ENCODE data around the gene ASGR1. TPM values are rescaled to one million over a fixed set of nuclear protein-coding genes. Genes with fewer than 3 reads are reported as not detected.
A peak's percentile ranks its signal among the peaks of the same experiment; 100 is the strongest.

ASGR1 gene
- total RNA-seq: 0.79 TPM in 1 of 2 replicates, not detected in the other

GRCh38 chr17:7179317-7180254 is at the start of gene ASGR1:
TSS of gene ASGR1 (minus strand) at chr17:7179370. CDS start at chr17:7178563, 807 bp downstream.

GRCh38 chr17:7219812-7220592 is 40.8 kb upstream of the ASGR1 start, which contains the start of the genes ACADVL and DLG4:
TSS of gene ACADVL (plus strand) at chr17:7219938. CDS start at chr17:7219985, 47 bp downstream.
TSS of gene DLG4 (minus strand) at chr17:7219836.

Small RNAs within 50 kb of the gene (small RNA-seq; reads per million reads assigned to genes)
- gene AC120057.4 (not detected), gene MIR324 (206 reads per million, percentile 99 among the genes with 10 or more reads in this experiment)

Other genes with a start within 250 kb of the ASGR1 start
- gene ALOX12, start 183.3 kb downstream of the ASGR1 start, total RNA-seq: not detected in 2 replicates
- 25.9 and 47.6 TPM in 2 replicates for gene RNASEK, start 166.7 kb downstream of the ASGR1 start, total RNA-seq
- gene BCL6B, start 156.3 kb downstream of the ASGR1 start, total RNA-seq: under 0.01 TPM in 2 replicates
- gene SLC16A13, start 143.4 kb downstream of the ASGR1 start, total RNA-seq: 2.7 and 3.1 TPM in 2 replicates
- gene SLC16A11, start 135.3 kb downstream of the ASGR1 start, total RNA-seq: 0.22 and 5.5 TPM in 2 replicates
- gene CLEC10A, start 99.1 kb downstream of the ASGR1 start, total RNA-seq: not detected in 2 replicates
- gene ASGR2, start 64.5 kb downstream of the ASGR1 start, total RNA-seq: not detected in 2 replicates
- gene DLG4, start 40.5 kb upstream of the ASGR1 start, total RNA-seq: 2.5 and 11.8 TPM in 2 replicates
- 304 and 499 TPM in 2 replicates for gene ACADVL, start 40.6 kb upstream of the ASGR1 start, total RNA-seq
- gene DVL2, start 55.1 kb upstream of the ASGR1 start, total RNA-seq: 82.5 and 91.1 TPM in 2 replicates
- 43.6 and 47.1 TPM in 2 replicates for gene PHF23, start 60.1 kb upstream of the ASGR1 start, total RNA-seq
- gene GABARAP, start 63.1 kb upstream of the ASGR1 start, total RNA-seq: 155 and 349 TPM in 2 replicates
- gene CTDNEP1, start 72.4 kb upstream of the ASGR1 start, total RNA-seq: 28.7 and 34.3 TPM in 2 replicates
- gene ELP5, start 72.8 kb upstream of the ASGR1 start, total RNA-seq: 31.0 and 42.6 TPM in 2 replicates
- 3.9 and 15.2 TPM in 2 replicates for gene CLDN7, start 83.1 kb upstream of the ASGR1 start, total RNA-seq
- gene SLC2A4, start 102.3 kb upstream of the ASGR1 start, total RNA-seq: not detected in 2 replicates
- under 0.01 and 0.11 TPM in 2 replicates for gene YBX2, start 115.3 kb upstream of the ASGR1 start, total RNA-seq
- gene EIF5A, start 128.3 kb upstream of the ASGR1 start, total RNA-seq: 237 and 847 TPM in 2 replicates
- 43.2 and 91.3 TPM in 2 replicates for gene GPS2, start 136.0 kb upstream of the ASGR1 start, total RNA-seq
- gene NEURL4, start 150.0 kb upstream of the ASGR1 start, total RNA-seq: 18.9 and 25.1 TPM in 2 replicates
- gene ACAP1, start 157.2 kb upstream of the ASGR1 start, total RNA-seq: under 0.01 and 0.33 TPM in 2 replicates
- gene KCTD11, start 172.8 kb upstream of the ASGR1 start, total RNA-seq: 9.4 and 12.6 TPM in 2 replicates
- gene TMEM95, start 175.8 kb upstream of the ASGR1 start, total RNA-seq: not detected in 2 replicates
- 14.1 and 27.5 TPM in 2 replicates for gene TNK1, start 201.7 kb upstream of the ASGR1 start, total RNA-seq
- gene PLSCR3, start 215.2 kb upstream of the ASGR1 start, total RNA-seq: 51.8 and 64.1 TPM in 2 replicates
- 83.7 and 304 TPM in 2 replicates for gene TMEM256, start 224.7 kb upstream of the ASGR1 start, total RNA-seq
- gene NLGN2, start 228.5 kb upstream of the ASGR1 start, total RNA-seq: 4.9 and 9.8 TPM in 2 replicates
- gene SPEM1, start 241.0 kb upstream of the ASGR1 start, total RNA-seq: not detected in 2 replicates
- gene SPEM2, start 246.2 kb upstream of the ASGR1 start, total RNA-seq: not detected in 2 replicates
- gene SPEM3, start 249.5 kb upstream of the ASGR1 start, total RNA-seq: not detected in 2 replicates